DMS153 treated with DMSO at 0.1 percent for 48 hours (cell line): ENCODE results near the gene DENND5B.
"Not testable (repeated sequence)": the region's sequence is repeated elsewhere in the genome, so short reads cannot be mapped to it uniquely, and the experiment has no call there.

Experiments used
- DNase-seq: peaks from one replicate; lab custom pipeline; 2025; ENCODE audit not compliant: unreplicated experiment; lab: John Stamatoyannopoulos, UW

The DENND5B gene

GRCh38 chr12:31560516-31560915 lies 30.4 kb downstream of the DENND5B start:
- DNase-seq: no peak

- DNase-seq: no peak
Measured at GRCh38 chr12:31558521-31558920, 32.4 kb downstream of the DENND5B start.

GRCh38 chr12:31557707-31558106 lies 33.2 kb downstream of the DENND5B start:
- DNase-seq: no peak

GRCh38 chr12:31555466-31555865 lies 35.5 kb downstream of the DENND5B start:
- not testable (repeated sequence) for DNase-seq

GRCh38 chr12:31550590-31550989 lies 40.3 kb downstream of the DENND5B start:
- DNase-seq: not testable (repeated sequence)

GRCh38 chr12:31536672-31537071 lies 54.3 kb downstream of the DENND5B start:
- no peak for DNase-seq

- no peak for DNase-seq
Measured at GRCh38 chr12:31533470-31533869, 57.5 kb downstream of the DENND5B start.

GRCh38 chr12:31531893-31532292 lies 59.0 kb downstream of the DENND5B start:
- DNase-seq: no peak

GRCh38 chr12:31528095-31528494 lies 62.8 kb downstream of the DENND5B start:
- no peak for DNase-seq

- no peak for DNase-seq
Measured at GRCh38 chr12:31527083-31527482, 63.9 kb downstream of the DENND5B start.

GRCh38 chr12:31526158-31526546 lies 64.8 kb downstream of the DENND5B start:
- DNase-seq: no peak

- no peak for DNase-seq
Measured at GRCh38 chr12:31525496-31526157, 65.3 kb downstream of the DENND5B start.

GRCh38 chr12:31524791-31525495 lies 66.0 kb downstream of the DENND5B start:
- no peak for DNase-seq

- DNase-seq: no peak
Measured at GRCh38 chr12:31523306-31523705, 67.6 kb downstream of the DENND5B start.

- no peak for DNase-seq
Measured at GRCh38 chr12:31522607-31523006, 68.3 kb downstream of the DENND5B start.

GRCh38 chr12:31521964-31522363 lies 69.0 kb downstream of the DENND5B start:
- no peak for DNase-seq

GRCh38 chr12:31519511-31519910 lies 71.4 kb downstream of the DENND5B start:
- no peak for DNase-seq

GRCh38 chr12:31518680-31519227 lies 72.2 kb downstream of the DENND5B start:
- no peak for DNase-seq

- DNase-seq: no peak
Measured at GRCh38 chr12:31517994-31518393, 72.9 kb downstream of the DENND5B start.

- no peak for DNase-seq
Measured at GRCh38 chr12:31516702-31517101, 74.2 kb downstream of the DENND5B start.

- DNase-seq: no peak
Measured at GRCh38 chr12:31514912-31515311, 76.0 kb downstream of the DENND5B start.

- DNase-seq: no peak
Measured at GRCh38 chr12:31510034-31510433, 80.9 kb downstream of the DENND5B start.
